B cell (primary cell): ENCODE data around the gene RSAD1. TPM values are rescaled to one million over a fixed set of nuclear protein-coding genes. Genes with fewer than 3 reads are reported as not detected.

Experiments used
- ATAC-seq: fragments of 200-7000 bp; cut with Tn5 transposase; one replicate; pipeline ENCODE4 v1.10.0; 2021; ENCODE audit warnings: low read depth, mild to moderate bottlenecking, moderate number of reproducible peaks, moderate library complexity
- CTCF ChIA-PET: fragments of 350-600 bp; sonication (Branson Sonifier 250); formaldehyde crosslinking; loops from one replicate; lab custom pipeline; 2021; ENCODE audit warnings: antibody characterized with exemption, inconsistent platforms; lab: Charles Lee
- POLR2A ChIA-PET: fragments of 350-600 bp; sonication (Branson Sonifier 250); formaldehyde crosslinking; loops from one replicate; lab custom pipeline; 2021; ENCODE audit warnings: antibody characterized with exemption; lab: Charles Lee
- DNase-seq: peaks from one replicate; pipeline ENCODE4 v3.0.0; 2013
- H2AFZ ChIP-seq: 2 replicates; pipeline ENCODE4 v1.6.1; 2012; ENCODE audit warnings: mild to moderate bottlenecking, low read depth, low read length; ENCODE audit not compliant: insufficient read depth, poor library complexity, severe bottlenecking
- H3K27ac ChIP-seq, 2 donors: 1 replicate in 1 of 2; 2 replicates in 1 of 2; pipeline ENCODE4 v1.5.1; 2012 to 2013; ENCODE audit warnings: low read length in 2 of 2, mild to moderate bottlenecking in 2 of 2, moderate library complexity in 1 of 2
- H3K27me3 ChIP-seq, 4 experiments: fragments of 200-600 bp in 1 of 4; sonication (generic) in 1 of 4; replicated peaks in 1 of 4; 1 replicate in 2 of 4; 2 replicates in 2 of 4; pipeline versions ENCODE4 v1.6.1 to v1.7.0; 2013 to 2016; ENCODE audit warnings: low read length in 3 of 4, mild to moderate bottlenecking in 2 of 4, mixed read lengths in 1 of 4, moderate library complexity in 1 of 4; ENCODE audit not compliant: insufficient read depth in 4 of 4, control insufficient read depth in 3 of 4; ENCODE audit errors: control extremely low read depth in 1 of 4
- H3K36me3 ChIP-seq, 2 experiments: replicated peaks in 1 of 2; 1 replicate in 1 of 2; 2 replicates in 1 of 2; pipeline versions ENCODE4 v1.6.1 to v1.7.1; 2013; ENCODE audit warnings: low read length in 1 of 2; ENCODE audit not compliant: insufficient read depth in 2 of 2, control insufficient read depth in 1 of 2; ENCODE audit errors: control extremely low read depth in 1 of 2, extremely low read depth in 1 of 2
- H3K4me1 ChIP-seq, 2 donors: fragments of 200-600 bp in 1 of 2; sonication (generic) in 1 of 2; 1 replicate in 1 of 2; 2 replicates in 1 of 2; pipeline versions ENCODE4 v1.5.1 to v1.6.1; 2013 to 2017; ENCODE audit warnings: low read length in 2 of 2; ENCODE audit not compliant: control insufficient read depth in 2 of 2, insufficient read depth in 2 of 2
- H3K4me2 ChIP-seq: replicated peaks from 2 replicates; pipeline ENCODE3; 2012; ENCODE audit warnings: mild to moderate bottlenecking, low read depth, low read length; ENCODE audit not compliant: poor library complexity, severe bottlenecking
- H3K4me3 ChIP-seq, 5 experiments: fragments of 200-600 bp in 1 of 5; sonication (generic) in 1 of 5; 1 replicate in 3 of 5; 2 replicates in 2 of 5; pipeline versions ENCODE4 v1.5.1 to v1.7.0; 2011 to 2016; ENCODE audit warnings: low read length in 4 of 5, mild to moderate bottlenecking in 4 of 5, low read depth in 2 of 5, control low read depth in 1 of 5, moderate library complexity in 1 of 5; ENCODE audit not compliant: insufficient read depth in 1 of 5; ENCODE audit errors: control extremely low read depth in 1 of 5, extremely low read depth in 1 of 5
- H3K79me2 ChIP-seq: fragments of 200-600 bp; sonication (generic); one replicate; pipeline ENCODE4 v1.6.0; 2016; ENCODE audit warnings: low read length; ENCODE audit not compliant: control insufficient read depth, insufficient read depth
- H3K9ac ChIP-seq: fragments of 200-600 bp; sonication (generic); 2 replicates; pipeline ENCODE4 v1.6.1; 2017; ENCODE audit warnings: mild to moderate bottlenecking, low read length, moderate library complexity
- H3K9me3 ChIP-seq, 3 donors: one replicate each; pipeline versions ENCODE4 v1.6.1 to v1.7.1; 2013; ENCODE audit warnings: low read length in 2 of 3; ENCODE audit not compliant: control insufficient read depth in 2 of 3, insufficient read depth in 1 of 3; ENCODE audit errors: control extremely low read depth in 1 of 3
- H4K20me1 ChIP-seq: 2 replicates; pipeline ENCODE4 v1.6.0; 2012; ENCODE audit warnings: mild to moderate bottlenecking, low read length; ENCODE audit not compliant: insufficient read depth, control insufficient read depth, poor library complexity, severe bottlenecking
- H3K27ac Mint-ChIP-seq: one replicate; pipeline ENCODE4 v1.8.0; 2021; ENCODE audit warnings: mixed read lengths
- H3K27me3 Mint-ChIP-seq: one replicate; pipeline ENCODE4 v1.8.0; 2021; ENCODE audit warnings: mixed read lengths
- H3K4me1 Mint-ChIP-seq: one replicate; pipeline ENCODE4 v1.8.0; 2021; ENCODE audit warnings: mixed read lengths
- H3K4me3 Mint-ChIP-seq: one replicate; pipeline ENCODE4 v1.8.0; 2021; ENCODE audit warnings: mixed read lengths
- H3K9me3 Mint-ChIP-seq: one replicate; pipeline ENCODE4 v1.8.0; 2022; ENCODE audit warnings: mixed read lengths; ENCODE audit not compliant: insufficient read depth
- CTCF ChIP-seq: fragments of 200-600 bp; IDR thresholded peaks from one replicate; pipeline ENCODE4 v1.8.0; 2022; ENCODE audit warnings: antibody characterized with exemption, mild to moderate bottlenecking
- EZH2 ChIP-seq: IDR thresholded peaks from 2 replicates; pipeline ENCODE4 v1.6.1; 2012; ENCODE audit warnings: borderline replicate concordance, low read depth, mild to moderate bottlenecking, moderate library complexity, low read length; ENCODE audit not compliant: insufficient read depth, poor library complexity, severe bottlenecking
- WGBS: methylation state at CpG from one replicate; pipeline ENCODE4 v1.1.5; 2013; ENCODE audit warnings: missing lambda C conversion rate; ENCODE audit not compliant: insufficient coverage; 5-methylcytosine and 5-hydroxymethylcytosine counted together
- intact Hi-C: fragments of 100-400 bp; cut with micrococcal nuclease; formaldehyde crosslinking; loops from one replicate; pipeline ENCODE4 v1.10.0; 2022
- polyA plus RNA-seq: library from polyadenylated mRNA; depleted of rRNA; stranded (reverse); fragments of >200 nt; gene quantifications from 2 replicates; pipeline ENCODE4 v1.2.3, GENCODE V29; 2012
- total RNA-seq, 2 donors: library from RNA; stranded (reverse); fragments of 120-200 nt in 1 of 2; gene quantifications; 1 replicate in 1 of 2; 2 replicates in 1 of 2; pipeline versions ENCODE4 v1.2.3 to v1.2.4, GENCODE V29; 2013 to 2022

The RSAD1 gene
- total and polyA plus RNA-seq, 2 donors (not counting 1 experiment from before 2014, with no cell fraction given) = 53.4 to 63.9 TPM

GRCh38 chr17:50464736-50465135, 13.9 kb upstream of the RSAD1 start:
- Histone ChIP-seq H3K9ac (no peak overlapping the region), H3K79me2 (no peaks in the 10 kb centered on the region), H3K4me3 (no peak overlapping the region), H3K27me3 (peaks cover 0 to 23% (median 10%) of the 10 kb centered on the region in 4 experiments), H3K36me3 (peaks cover 0 to 7% of the 10 kb centered on the region in 2 experiments), H3K27ac (no peak overlapping the region), H3K4me2 (no peak overlapping the region), H2AFZ (no peak overlapping the region), H3K4me1 (peaks cover 14 to 42% of the 10 kb centered on the region in 2 donors), H4K20me1 (no peaks in the 10 kb centered on the region), H3K9me3 (peaks cover 0 to 23% (median 0%) of the 10 kb centered on the region in 3 donors)
- TF ChIP-seq CTCF (no peak), EZH2 (no peak)
- CTCF ChIA-PET = no interaction called here
- Mint-ChIP-seq H3K4me3 (no peak overlapping the region), H3K27me3 (peaks cover 5% of the 10 kb centered on the region), H3K27ac (no peak overlapping the region), H3K4me1 (peaks cover 47% of the 10 kb centered on the region), H3K9me3 (no peaks in the 10 kb centered on the region)
- WGBS = 94% methylated on average over 3 of the region's 4 CpGs
- POLR2A ChIA-PET = no interaction called here
- ATAC-seq = no peak
- intact Hi-C loops = no loop called here
- DNase-seq = no peak

DNA sequence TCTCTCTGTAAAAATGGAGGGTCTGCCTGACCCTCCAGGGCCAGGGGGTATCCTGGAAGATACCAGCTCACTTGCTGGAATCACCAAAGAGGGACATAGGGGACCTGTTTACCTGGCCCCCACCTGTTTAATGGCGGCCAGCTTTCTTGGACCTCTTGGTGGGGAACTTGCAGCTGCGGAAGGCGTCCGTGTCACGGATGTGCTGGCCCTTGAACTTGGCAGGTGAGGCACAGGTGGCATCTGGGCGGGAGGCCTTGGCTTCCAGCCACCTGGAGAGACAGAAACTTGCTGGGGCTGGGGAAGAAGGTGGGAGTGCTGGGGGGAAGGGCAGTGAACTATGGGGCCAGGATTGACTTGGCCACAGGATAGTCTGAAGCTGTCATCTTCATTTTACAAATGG, 13.5 kb upstream of the RSAD1 start:
- Histone ChIP-seq H3K9me3 (peaks cover 0 to 23% (median 0%) of the 10 kb centered on the region in 3 donors), H3K4me3 (no peak overlapping the region), H3K27me3 (peaks cover 0 to 27% (median 10%) of the 10 kb centered on the region in 4 experiments), H3K9ac (no peak overlapping the region), H3K4me2 (no peak overlapping the region), H3K36me3 (peaks cover 0 to 7% of the 10 kb centered on the region in 2 experiments), H2AFZ (no peak overlapping the region), H3K27ac (no peak overlapping the region), H3K4me1 (peaks cover 14 to 43% of the 10 kb centered on the region in 2 donors), H4K20me1 (no peaks in the 10 kb centered on the region), H3K79me2 (no peaks in the 10 kb centered on the region)
- H3K4me3 Mint-ChIP-seq = no peak overlapping the region
- ATAC-seq (no peak), DNase-seq (no peak)
- ChIA-PET POLR2A (no interaction called here), CTCF (no interaction called here)
- H3K4me1 Mint-ChIP-seq = peaks cover 47% of the 10 kb centered on the region
- intact Hi-C loops = no loop called here
- H3K27me3 Mint-ChIP-seq = peaks cover 5% of the 10 kb centered on the region
- no peak overlapping the region for H3K27ac Mint-ChIP-seq
- H3K9me3 Mint-ChIP-seq = no peaks in the 10 kb centered on the region
- WGBS = 95% methylated on average over 6 of the region's 6 CpGs
- TF ChIP-seq EZH2 (no peak), CTCF (no peak)
